IPS DF 6.9 (cell line): ENCODE data around the gene GNAO1.

ENCODE experiments used
- DNase-seq: peaks from one replicate; pipeline ENCODE4 v3.0.0-alpha.2; 2013; ENCODE audit warnings: low read depth, low spot score
- H3K27ac ChIP-seq: one replicate; pipeline ENCODE4 v1.5.1; 2013; ENCODE audit warnings: low read length, control low read depth
- H3K27me3 ChIP-seq: 2 replicates; pipeline ENCODE4 v1.6.1; 2013; ENCODE audit warnings: mild to moderate bottlenecking, low read length; ENCODE audit not compliant: control insufficient read depth, insufficient read depth
- H3K36me3 ChIP-seq: 2 replicates; pipeline ENCODE4 v1.6.1; 2013; ENCODE audit warnings: low read length; ENCODE audit not compliant: control insufficient read depth, insufficient read depth
- H3K4me1 ChIP-seq: 2 replicates; pipeline ENCODE4 v1.6.1; 2013; ENCODE audit warnings: low read length; ENCODE audit not compliant: control insufficient read depth, insufficient read depth
- H3K4me3 ChIP-seq: 2 replicates; pipeline ENCODE4 v1.5.1; 2013; ENCODE audit warnings: mild to moderate bottlenecking, low read length
- H3K9me3 ChIP-seq: 2 replicates; pipeline ENCODE4 v1.6.1; 2013; ENCODE audit warnings: low read length, inconsistent platforms; ENCODE audit not compliant: control insufficient read depth, insufficient read depth
- WGBS: extraction: QIAGEN DNeasy Blood & Tissue Kit; methylation state at CpG from one replicate; pipeline ENCODE4 v1.1.7; 2013; ENCODE audit warnings: mixed read lengths, missing lambda C conversion rate; ENCODE audit not compliant: insufficient read length, insufficient coverage; 5-methylcytosine and 5-hydroxymethylcytosine counted together

The GNAO1 gene

GRCh38 chr16:56265184-56265583, 73.9 kb downstream of the GNAO1 start:
- no peak overlapping the region for H3K27ac ChIP-seq
- no peaks in the 10 kb centered on the region for H3K36me3 ChIP-seq
- DNase-seq = no peak
- WGBS = no CpG with 5 or more reads among the region's 4 CpGs
- H3K4me1 ChIP-seq = peaks cover 4% of the 10 kb centered on the region
- no peaks in the 10 kb centered on the region for H3K9me3 ChIP-seq
- no peak overlapping the region for H3K4me3 ChIP-seq
- H3K27me3 ChIP-seq = no peaks in the 10 kb centered on the region

DNA sequence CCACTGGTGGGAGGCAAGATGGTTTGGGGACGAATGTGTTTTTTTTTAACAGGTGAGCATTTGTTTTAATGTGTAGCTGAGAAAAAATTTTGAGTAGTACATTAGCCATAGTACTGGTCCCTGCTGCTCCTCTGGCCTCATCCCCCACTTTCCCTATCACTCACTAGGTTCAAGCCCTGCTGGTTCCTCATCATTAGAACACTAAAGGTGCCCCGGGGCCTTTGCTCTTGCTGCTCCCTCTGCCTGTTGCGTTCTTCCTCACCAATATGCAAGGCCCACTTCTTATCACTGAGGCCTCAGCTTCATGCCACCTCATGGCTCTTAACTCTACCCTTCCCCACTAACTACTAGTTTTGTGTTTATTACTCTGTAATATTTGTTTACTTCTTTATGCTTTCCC, 74.5 kb downstream of the GNAO1 start:
- H3K4me3 ChIP-seq = no peak overlapping the region
- no peaks in the 10 kb centered on the region for H3K27me3 ChIP-seq
- WGBS = no CpG with 5 or more reads among the region's 3 CpGs
- H3K9me3 ChIP-seq = no peaks in the 10 kb centered on the region
- no peak for DNase-seq
- no peak overlapping the region for H3K27ac ChIP-seq
- H3K4me1 ChIP-seq = peaks cover 4% of the 10 kb centered on the region
- no peaks in the 10 kb centered on the region for H3K36me3 ChIP-seq

GRCh38 chr16:56266641-56267607, 75.6 kb downstream of the GNAO1 start:
- peaks cover 4% of the 10 kb centered on the region for H3K4me1 ChIP-seq

GRCh38 chr16:56267888-56268287, 76.6 kb downstream of the GNAO1 start:
- WGBS = no CpG with 5 or more reads among the region's 2 CpGs
- Histone ChIP-seq H3K27me3 (no peaks in the 10 kb centered on the region), H3K4me3 (no peak overlapping the region)

More at GRCh38 chr16:56266641-56267607, 75.6 kb downstream of the GNAO1 start:
- Histone ChIP-seq H3K9me3 (no peaks in the 10 kb centered on the region), H3K36me3 (no peaks in the 10 kb centered on the region), H3K27me3 (no peaks in the 10 kb centered on the region), H3K4me3 (no peak overlapping the region), H3K27ac (no peak overlapping the region)
- WGBS = no CpG with 5 or more reads among the region's 17 CpGs
- DNase-seq = no peak

GRCh38 chr16:56268799-56269198, 77.5 kb downstream of the GNAO1 start:
- no peaks in the 10 kb centered on the region for H3K9me3 ChIP-seq
- no CpG with 5 or more reads among the region's 8 CpGs for WGBS
- no peak overlapping the region for H3K4me3 ChIP-seq
- H3K4me1 ChIP-seq = peaks cover 2% of the 10 kb centered on the region
- no peaks in the 10 kb centered on the region for H3K27me3 ChIP-seq
- H3K27ac ChIP-seq = no peak overlapping the region
- DNase-seq = no peak
- no peaks in the 10 kb centered on the region for H3K36me3 ChIP-seq

More at GRCh38 chr16:56267888-56268287, 76.6 kb downstream of the GNAO1 start:
- no peaks in the 10 kb centered on the region for H3K9me3 ChIP-seq
- H3K36me3 ChIP-seq = no peaks in the 10 kb centered on the region
- no peak overlapping the region for H3K27ac ChIP-seq
- H3K4me1 ChIP-seq = peaks cover 4% of the 10 kb centered on the region
- DNase-seq = no peak

- no peak overlapping the region for H3K4me3 ChIP-seq
- DNase-seq = no peak
- no peaks in the 10 kb centered on the region for H3K9me3 ChIP-seq
- H3K27me3 ChIP-seq = no peaks in the 10 kb centered on the region
- H3K36me3 ChIP-seq = no peaks in the 10 kb centered on the region
- WGBS = no CpG with 5 or more reads among the region's 13 CpGs
- H3K4me1 ChIP-seq = peaks cover 2% of the 10 kb centered on the region
- H3K27ac ChIP-seq = no peak overlapping the region
Observed at GRCh38 chr16:56269281-56269680, 78.0 kb downstream of the GNAO1 start.

GRCh38 chr16:56269811-56270684, 78.8 kb downstream of the GNAO1 start:
- no CpG with 5 or more reads among the region's 7 CpGs for WGBS
- Histone ChIP-seq H3K27me3 (no peaks in the 10 kb centered on the region), H3K36me3 (no peaks in the 10 kb centered on the region), H3K9me3 (no peaks in the 10 kb centered on the region), H3K27ac (no peak overlapping the region), H3K4me3 (no peak overlapping the region), H3K4me1 (peaks cover 2% of the 10 kb centered on the region)
- DNase-seq = no peak

- no peak for DNase-seq
- Histone ChIP-seq H3K9me3 (no peaks in the 10 kb centered on the region), H3K36me3 (no peaks in the 10 kb centered on the region), H3K27me3 (no peaks in the 10 kb centered on the region), H3K27ac (no peak overlapping the region), H3K4me1 (peaks cover 2% of the 10 kb centered on the region), H3K4me3 (no peak overlapping the region)
- WGBS = no CpG with 5 or more reads among the region's 3 CpGs
Observed at GRCh38 chr16:56270828-56271227, 79.5 kb downstream of the GNAO1 start.

DNA sequence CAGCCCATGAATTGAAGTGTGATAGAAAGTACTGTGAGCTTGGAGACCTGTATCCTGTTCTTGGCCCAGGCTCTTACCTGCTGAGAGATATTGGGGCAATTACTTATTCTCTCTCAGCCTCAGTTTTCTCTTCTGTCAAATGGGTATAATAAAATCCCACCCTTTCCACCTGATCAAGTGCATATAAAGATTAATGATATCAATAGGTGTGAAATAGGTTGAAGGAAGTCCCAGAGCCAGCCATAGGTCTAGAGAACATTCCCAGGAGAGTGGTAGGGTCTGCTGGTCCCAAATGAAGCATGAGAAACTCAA, 81.2 kb downstream of the GNAO1 start:
- Histone ChIP-seq H3K27me3 (no peaks in the 10 kb centered on the region), H3K4me1 (peaks cover 6% of the 10 kb centered on the region; the same call in 1 of the 2 replicates), H3K9me3 (no peaks in the 10 kb centered on the region), H3K4me3 (no peak overlapping the region), H3K27ac (no peak overlapping the region), H3K36me3 (no peaks in the 10 kb centered on the region)
- DNase-seq = no peak

DNA sequence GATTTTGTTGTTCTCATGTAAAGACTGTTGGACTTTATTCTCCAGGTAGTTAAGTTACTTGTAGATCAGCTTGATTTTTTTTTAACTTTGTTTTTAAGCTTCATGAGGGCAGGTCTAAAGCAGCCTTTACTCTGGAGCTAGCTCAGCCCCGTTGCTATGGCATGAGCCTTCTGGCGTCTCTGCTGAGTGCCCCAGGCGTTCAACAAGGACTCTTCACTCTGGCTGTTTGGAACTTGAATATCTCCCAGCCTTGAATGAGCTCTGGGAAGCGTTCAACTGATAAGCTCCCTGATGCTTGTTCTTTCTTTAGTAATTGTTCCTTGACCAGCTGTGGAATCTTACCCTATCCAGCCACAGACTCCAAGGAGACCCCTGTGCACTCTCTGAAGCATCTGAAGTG, 82.3 kb downstream of the GNAO1 start:
- DNase-seq = no peak
- Histone ChIP-seq H3K9me3 (no peaks in the 10 kb centered on the region), H3K27me3 (no peaks in the 10 kb centered on the region), H3K4me1 (peaks cover 6% of the 10 kb centered on the region), H3K27ac (no peak overlapping the region), H3K36me3 (no peaks in the 10 kb centered on the region), H3K4me3 (no peak overlapping the region)
- WGBS = no CpG with 5 or more reads among the region's 4 CpGs
